GM18505 (cell line): ENCODE results near the gene NCKAP5.

ENCODE experiments used
- ATAC-seq: cut with Tn5 transposase; IDR thresholded peaks from one replicate; pipeline ENCODE4 v1.9.1; 2021; ENCODE audit not compliant: unreplicated experiment
- POLR2A ChIP-seq: IDR thresholded peaks from 4 replicates; pipeline ENCODE4 v1.6.1; 2011; ENCODE audit warnings: borderline replicate concordance; ENCODE audit not compliant: insufficient read depth, insufficient read length; ENCODE audit errors: extremely low read depth

Gene NCKAP5

DNA sequence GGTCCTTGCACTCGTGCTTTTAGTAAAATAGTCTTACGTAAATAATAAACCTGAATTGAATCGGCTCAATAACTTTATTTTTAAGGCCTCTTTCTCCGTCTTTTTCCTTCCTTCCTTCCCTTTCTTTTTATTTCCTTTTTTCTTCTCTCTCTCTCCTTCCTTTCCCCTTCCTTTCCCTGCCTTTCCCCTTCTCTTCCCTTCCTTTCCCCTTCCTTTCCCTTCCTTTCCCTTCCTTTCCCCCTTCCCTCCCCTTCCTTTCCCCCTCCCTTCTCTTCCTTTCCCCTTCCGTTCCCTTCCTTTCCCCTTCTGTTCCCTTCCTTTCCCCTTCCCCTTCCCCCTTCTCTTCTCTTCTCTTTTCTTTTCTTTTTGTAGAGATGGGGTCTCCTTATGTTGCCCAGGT is 121.0 kb downstream of the NCKAP5 start:
- TF ChIP-seq POLR2A = no peak
- ATAC-seq = no peak

DNA sequence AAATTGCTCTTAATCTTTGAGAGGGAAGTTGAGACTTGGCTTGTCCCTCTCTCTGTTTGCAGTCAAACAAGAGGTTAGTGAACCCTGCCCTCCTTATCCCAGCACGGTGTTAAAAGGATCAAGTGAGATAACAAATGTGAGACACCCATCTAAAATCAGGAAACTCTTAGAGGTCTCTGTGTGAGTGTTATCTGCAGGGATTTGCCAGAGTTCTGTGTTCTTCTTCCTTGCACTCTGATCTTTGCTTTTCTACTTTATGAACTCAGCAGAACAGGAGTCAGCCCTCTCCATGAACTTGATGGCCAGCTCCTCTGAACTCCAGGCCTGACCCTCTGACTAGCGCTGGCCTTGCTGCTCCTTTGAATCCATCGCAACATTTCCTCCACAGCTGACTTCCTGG is 123.8 kb downstream of the NCKAP5 start:
- no peak for ATAC-seq
- TF ChIP-seq POLR2A = no peak

DNA sequence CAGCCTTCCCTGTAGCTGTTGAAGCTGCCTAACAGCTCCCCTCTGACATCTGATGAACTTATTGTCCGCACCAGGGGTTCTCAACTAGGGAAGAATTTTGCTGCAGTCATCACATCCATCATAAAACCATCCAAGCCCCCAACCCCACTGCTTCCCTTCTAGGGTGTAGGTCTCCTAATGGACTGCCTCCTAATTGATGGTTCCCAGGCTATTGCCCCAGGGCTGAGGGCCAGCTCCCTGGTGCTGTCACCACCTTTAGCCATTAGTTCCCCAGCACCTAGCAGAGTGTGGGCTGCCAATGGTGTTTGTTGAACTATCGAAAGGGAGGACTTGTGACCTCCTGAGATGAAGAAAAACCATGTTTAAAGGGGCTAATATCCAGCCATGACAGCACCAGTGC is 125.9 kb downstream of the NCKAP5 start:
- no peak for ATAC-seq
- no peak for TF ChIP-seq POLR2A

GRCh38 chr2:133439565-133439920 is 128.7 kb downstream of the NCKAP5 start:
- no peak for TF ChIP-seq POLR2A
- no peak for ATAC-seq

- ATAC-seq = no peak
- no peak for TF ChIP-seq POLR2A
Measured at GRCh38 chr2:133438848-133439564, 129.3 kb downstream of the NCKAP5 start.

DNA sequence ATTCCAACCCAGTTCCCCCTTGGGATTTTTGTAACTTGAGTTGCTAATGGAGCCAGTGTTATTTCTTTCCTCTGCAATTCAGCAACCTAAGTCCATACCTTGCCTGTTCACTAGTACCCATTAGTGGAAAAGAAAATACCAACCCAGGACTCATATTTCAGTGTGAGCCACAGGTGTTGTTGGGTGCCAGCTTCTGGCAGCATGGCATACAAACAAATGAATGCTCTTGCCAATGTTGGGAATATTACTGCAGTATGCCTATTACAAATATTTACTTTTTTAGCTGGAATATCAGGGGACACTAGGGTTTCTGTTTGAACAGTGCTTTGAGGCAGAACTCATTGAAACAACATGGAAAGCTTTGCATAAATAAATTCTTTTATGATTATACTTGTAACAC is 130.2 kb downstream of the NCKAP5 start:
- ATAC-seq = no peak
- TF ChIP-seq POLR2A = no peak

- no peak for TF ChIP-seq POLR2A
- no peak for ATAC-seq
Measured at GRCh38 chr2:133437492-133437891, 130.8 kb downstream of the NCKAP5 start.

GRCh38 chr2:133434959-133435668 is 133.1 kb downstream of the NCKAP5 start:
- TF ChIP-seq POLR2A = no peak

GRCh38 chr2:133433455-133434451 is 134.5 kb downstream of the NCKAP5 start:
- TF ChIP-seq POLR2A = no peak
- no peak for ATAC-seq

More at GRCh38 chr2:133434959-133435668, 133.1 kb downstream of the NCKAP5 start:
- ATAC-seq = no peak

GRCh38 chr2:133432778-133433177 is 135.5 kb downstream of the NCKAP5 start:
- no peak for ATAC-seq
- TF ChIP-seq POLR2A = no peak

DNA sequence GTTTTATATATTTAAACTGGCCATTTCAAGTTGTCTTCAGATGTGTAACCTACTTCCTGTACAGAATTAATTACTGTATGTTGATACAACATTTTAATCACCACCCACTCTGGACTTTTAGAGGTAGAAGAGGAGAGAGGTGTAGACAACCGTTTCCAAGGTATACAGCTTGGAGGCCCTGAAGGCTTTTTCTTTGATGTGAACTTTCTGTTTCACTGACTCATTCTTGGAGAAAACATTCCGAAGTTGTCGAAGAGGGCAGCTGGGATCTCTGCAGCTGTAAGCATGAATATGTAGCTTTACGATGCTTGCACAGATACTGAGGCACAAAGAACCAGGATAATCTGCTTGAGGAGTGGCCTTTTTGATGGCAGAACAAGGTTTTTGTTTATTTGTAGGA is 137.0 kb downstream of the NCKAP5 start:
- ATAC-seq = no peak
- no peak for TF ChIP-seq POLR2A

- TF ChIP-seq POLR2A = no peak
- ATAC-seq = no peak
Measured at GRCh38 chr2:133426791-133427190, 141.5 kb downstream of the NCKAP5 start.

DNA sequence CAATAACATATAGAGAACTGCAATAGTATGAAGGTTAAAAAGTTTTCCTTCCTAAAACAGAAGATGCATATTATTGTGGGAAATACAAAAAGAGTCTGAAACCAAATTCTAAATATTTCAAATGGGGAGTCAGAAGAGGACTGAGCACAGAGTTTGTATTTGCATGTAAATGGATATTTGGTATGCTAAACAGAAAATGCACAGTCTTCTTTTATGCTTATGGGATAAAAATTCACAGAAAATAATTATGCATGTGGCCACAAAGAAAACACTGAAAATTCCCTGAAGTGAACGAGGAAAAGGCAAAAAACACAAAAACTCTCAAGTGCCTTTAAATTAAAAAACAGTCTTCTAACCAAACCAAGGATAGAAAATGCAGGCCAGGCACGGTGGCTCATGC is 142.7 kb downstream of the NCKAP5 start:
- no peak for ATAC-seq
- no peak for TF ChIP-seq POLR2A

DNA sequence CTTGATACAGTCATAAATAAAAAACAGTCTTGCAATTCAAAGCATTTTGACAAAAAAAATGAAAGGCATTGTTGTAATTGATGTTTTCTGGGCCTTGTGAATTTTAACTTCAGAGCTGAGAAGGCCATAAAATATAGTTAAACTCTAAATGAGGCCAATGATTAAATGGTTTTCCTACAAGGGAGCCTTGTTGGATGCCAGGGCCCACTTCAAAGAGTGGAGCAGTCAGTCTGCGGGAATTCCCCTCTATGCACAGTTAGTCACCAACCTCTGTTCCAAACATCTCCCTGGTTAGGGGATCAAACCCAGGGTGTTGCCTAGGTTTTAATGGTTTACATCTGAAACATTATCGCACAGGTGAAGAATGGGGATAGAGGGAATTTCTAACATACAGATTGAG is 143.4 kb downstream of the NCKAP5 start:
- no peak for ATAC-seq
- TF ChIP-seq POLR2A = no peak

GRCh38 chr2:133422931-133423351 is 145.3 kb downstream of the NCKAP5 start:
- TF ChIP-seq POLR2A = no peak
- ATAC-seq = no peak
